OCI-M2 (cell line): Measurements from ENCODE around the gene VAPA.

Source experiments
- DNase-seq: peaks from one replicate; lab custom pipeline; 2025; ENCODE audit not compliant: unreplicated experiment; lab: John Stamatoyannopoulos, UW

VAPA gene

GRCh38 chr18:9913526-9914333 is at the start of gene VAPA:
VAPA (plus strand) TSS chr18:9914016; CDS start chr18:9914257, 241 bp downstream.
- DNase-seq: peak; percentile 79

- DNase-seq: no peak
Observed at GRCh38 chr18:9865764-9866490, 47.9 kb upstream of the VAPA start.

- no peak for DNase-seq
Observed at GRCh38 chr18:9866627-9867026, 47.2 kb upstream of the VAPA start.

- DNase-seq: no peak
Observed at GRCh38 chr18:9867071-9867594, 46.7 kb upstream of the VAPA start.

GRCh38 chr18:9868857-9869714 is 44.7 kb upstream of the VAPA start:
- no peak for DNase-seq

- DNase-seq: peak; percentile 67
Observed at GRCh38 chr18:9869715-9870430, 43.9 kb upstream of the VAPA start.

GRCh38 chr18:9870431-9871008 is 43.3 kb upstream of the VAPA start:
- no peak for DNase-seq

- no peak for DNase-seq
Observed at GRCh38 chr18:9871244-9871746, 42.5 kb upstream of the VAPA start.

- no peak for DNase-seq
Observed at GRCh38 chr18:9872823-9873222, 41.0 kb upstream of the VAPA start.

- no peak for DNase-seq
Observed at GRCh38 chr18:9874728-9875127, 39.1 kb upstream of the VAPA start.

GRCh38 chr18:9876212-9876866 is 37.5 kb upstream of the VAPA start:
- DNase-seq: no peak

- peak; percentile 81 for DNase-seq
Observed at GRCh38 chr18:9876867-9877654, 36.8 kb upstream of the VAPA start.

GRCh38 chr18:9877655-9878014 is 36.2 kb upstream of the VAPA start:
- no peak for DNase-seq

GRCh38 chr18:9878095-9878494 is 35.7 kb upstream of the VAPA start:
- no peak for DNase-seq

- DNase-seq: no peak
Observed at GRCh38 chr18:9878783-9879242, 35.0 kb upstream of the VAPA start.

- no peak for DNase-seq
Observed at GRCh38 chr18:9884090-9884489, 29.7 kb upstream of the VAPA start.

GRCh38 chr18:9884532-9885140 is 29.2 kb upstream of the VAPA start:
- no peak for DNase-seq
